Measurements from ENCODE around the gene DOCK4.

Gene DOCK4

DNA sequence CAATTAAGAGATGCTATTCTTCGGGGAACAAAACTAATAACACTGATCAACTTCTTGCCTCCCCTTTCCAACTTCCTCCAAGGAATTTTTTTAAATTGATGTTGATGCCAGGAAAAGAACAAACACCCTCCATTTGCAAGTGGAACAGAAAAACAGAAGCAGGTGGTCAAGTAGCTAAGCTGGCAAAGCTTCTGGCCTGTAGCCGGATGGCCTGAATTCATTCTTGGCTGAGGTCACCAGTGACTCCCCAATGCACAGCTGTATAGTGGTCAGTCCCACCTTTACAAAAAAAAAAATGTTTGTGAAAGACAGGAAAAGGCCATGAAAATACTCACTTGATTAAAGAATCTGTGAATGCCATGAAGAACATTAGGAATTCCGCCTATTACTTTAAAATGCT lies 39.1 kb downstream of the DOCK4 start:
- TF ChIP-seq, protein P1, sequence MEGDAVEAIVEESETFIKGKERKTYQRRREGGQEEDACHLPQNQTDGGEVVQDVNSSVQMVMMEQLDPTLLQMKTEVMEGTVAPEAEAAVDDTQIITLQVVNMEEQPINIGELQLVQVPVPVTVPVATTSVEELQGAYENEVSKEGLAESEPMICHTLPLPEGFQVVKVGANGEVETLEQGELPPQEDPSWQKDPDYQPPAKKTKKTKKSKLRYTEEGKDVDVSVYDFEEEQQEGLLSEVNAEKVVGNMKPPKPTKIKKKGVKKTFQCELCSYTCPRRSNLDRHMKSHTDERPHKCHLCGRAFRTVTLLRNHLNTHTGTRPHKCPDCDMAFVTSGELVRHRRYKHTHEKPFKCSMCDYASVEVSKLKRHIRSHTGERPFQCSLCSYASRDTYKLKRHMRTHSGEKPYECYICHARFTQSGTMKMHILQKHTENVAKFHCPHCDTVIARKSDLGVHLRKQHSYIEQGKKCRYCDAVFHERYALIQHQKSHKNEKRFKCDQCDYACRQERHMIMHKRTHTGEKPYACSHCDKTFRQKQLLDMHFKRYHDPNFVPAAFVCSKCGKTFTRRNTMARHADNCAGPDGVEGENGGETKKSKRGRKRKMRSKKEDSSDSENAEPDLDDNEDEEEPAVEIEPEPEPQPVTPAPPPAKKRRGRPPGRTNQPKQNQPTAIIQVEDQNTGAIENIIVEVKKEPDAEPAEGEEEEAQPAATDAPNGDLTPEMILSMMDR (conservative IDR thresholded peaks at IDR 0.05) = no peak
- TF ChIP-seq ZFX (IDR thresholded peaks at IDR 0.05) = no peak
- no peak overlapping the region for H3K27ac ChIP-seq

DNA sequence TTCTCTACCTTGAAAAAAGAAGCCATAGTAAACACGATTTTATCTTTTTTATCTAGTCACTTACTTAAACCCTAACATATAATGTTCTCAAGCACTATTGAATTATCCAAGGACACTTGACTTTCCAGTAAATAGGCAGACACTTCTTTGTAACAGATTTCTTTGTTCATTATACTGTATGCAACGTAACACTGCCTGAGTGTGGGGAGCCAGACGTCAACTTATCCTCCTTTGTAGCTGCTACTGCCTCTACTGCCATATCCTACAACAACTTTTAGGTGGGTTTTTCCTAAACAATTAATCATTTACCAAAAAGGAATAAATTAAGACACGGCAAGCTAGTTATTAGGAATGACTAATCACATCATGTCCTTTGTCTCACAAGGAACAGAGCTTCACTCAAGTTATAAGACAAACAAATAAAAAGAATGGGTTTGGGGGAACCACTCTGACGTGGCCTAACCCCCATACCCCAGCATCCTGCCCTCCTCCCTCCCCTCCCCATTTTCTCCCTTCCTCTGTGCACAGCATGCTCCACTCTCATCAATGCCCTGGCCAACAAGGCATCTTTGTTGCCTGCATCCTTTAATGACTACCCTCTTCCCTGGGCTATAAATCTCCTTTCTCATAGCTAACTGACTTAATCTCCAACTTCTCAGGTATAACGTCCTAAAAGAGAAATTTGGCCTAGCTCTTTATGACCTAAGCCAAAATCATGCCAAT lies 43.3 kb downstream of the DOCK4 start:
- TF ChIP-seq, protein P1 (conservative IDR thresholded peaks at IDR 0.05) = no peak
- H3K27ac ChIP-seq = no peak overlapping the region

DNA sequence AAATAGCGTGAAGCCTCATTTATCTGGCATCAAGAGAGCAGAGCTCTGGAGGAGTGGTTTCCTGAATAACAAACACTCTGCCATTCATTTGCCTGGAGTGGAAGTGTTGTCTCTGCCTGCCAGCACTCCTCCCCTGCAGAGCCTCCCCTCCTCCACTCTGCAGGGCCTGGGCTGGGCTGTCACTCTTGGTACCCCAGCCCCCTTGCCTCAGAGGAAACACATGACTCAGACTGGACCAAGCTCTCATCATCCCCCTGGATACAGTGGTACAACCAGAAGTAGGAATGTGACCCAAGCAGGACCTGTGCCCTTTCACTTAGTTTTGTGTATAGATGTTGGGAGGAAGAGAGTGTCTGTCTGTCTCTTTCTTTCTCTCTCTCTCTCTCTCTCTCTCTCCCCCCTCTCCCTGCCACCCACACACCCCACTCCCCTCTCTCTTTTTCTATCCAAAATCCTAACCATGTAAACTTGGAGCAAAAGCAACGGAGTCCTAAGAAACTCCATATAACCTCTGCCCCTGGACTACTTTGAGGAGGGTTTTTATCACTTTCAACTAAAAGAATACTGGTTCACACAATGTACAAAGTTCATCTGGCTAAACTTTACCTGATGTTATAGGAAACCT lies 43.9 kb downstream of the DOCK4 start:
- H3K27ac ChIP-seq = no peak overlapping the region
- TF ChIP-seq, protein P1 (conservative IDR thresholded peaks at IDR 0.05) = no peak
- no peak for TF ChIP-seq ZFX (IDR thresholded peaks at IDR 0.05)

DNA sequence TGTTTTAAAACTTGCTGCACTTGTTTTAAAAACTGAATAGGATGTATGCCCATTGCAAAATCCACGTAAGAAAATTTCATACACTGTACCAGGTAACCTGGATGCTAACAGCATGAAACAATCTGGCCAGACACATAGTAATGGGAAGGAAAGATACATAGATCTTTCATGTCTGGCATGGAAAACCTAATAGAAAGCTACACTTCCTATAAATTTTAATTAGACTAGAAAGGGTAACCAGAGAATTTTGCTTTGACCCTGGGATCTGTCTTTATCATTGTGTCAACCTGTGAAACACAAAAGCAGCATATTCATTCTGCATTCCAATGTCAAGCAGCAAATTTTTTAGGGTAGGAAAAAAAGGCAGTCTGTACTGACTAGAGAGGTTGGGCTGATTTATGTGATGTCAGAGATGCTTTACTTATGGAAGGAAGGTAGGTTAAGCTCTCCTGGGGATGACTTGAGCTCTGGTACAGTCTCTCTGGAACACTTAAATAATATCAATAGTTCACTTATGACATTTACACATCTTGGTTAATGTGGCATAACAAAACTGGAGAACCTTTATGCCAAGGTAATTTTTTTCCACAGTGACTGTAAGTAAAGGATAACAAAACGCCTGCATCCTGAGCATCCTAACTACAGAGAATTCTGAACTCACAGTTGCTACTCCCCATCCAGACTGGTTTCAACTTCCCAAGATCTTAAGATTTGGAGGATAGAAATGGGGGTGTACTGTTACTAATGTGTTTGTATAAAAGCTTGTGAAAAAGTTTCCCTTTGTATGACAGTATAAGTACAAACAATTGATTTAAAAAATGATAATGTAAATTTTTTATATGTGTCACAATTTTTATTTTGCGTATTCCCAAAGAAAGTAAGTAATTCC lies 44.7 kb downstream of the DOCK4 start:
- TF ChIP-seq, protein P1 (conservative IDR thresholded peaks at IDR 0.05) = no peak
- TF ChIP-seq ZFX (IDR thresholded peaks at IDR 0.05) = no peak
- no peak overlapping the region for H3K27ac ChIP-seq

DNA sequence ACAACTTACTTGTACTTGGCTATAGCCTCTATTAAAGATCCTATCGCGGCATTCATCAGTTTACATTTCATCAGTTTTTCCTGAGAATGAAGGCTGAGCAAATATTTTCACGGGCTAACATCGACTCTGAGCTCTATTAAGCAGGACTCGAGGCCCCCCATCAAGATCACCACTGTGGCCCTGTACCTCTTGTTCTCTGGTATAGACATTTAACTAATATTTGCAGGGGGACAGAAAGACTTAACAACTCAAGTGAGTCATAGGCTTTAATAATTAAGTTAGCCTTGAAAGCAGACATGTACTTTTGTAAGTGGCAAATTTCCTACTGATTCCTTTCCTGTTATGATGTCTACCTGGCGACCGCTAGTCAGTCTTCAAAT lies 45.4 kb downstream of the DOCK4 start:
- no peak for TF ChIP-seq ZFX (IDR thresholded peaks at IDR 0.05)
- TF ChIP-seq, protein P1 (conservative IDR thresholded peaks at IDR 0.05) = no peak
- H3K27ac ChIP-seq = peak overlapping the region; percentile 49; the same call in 1 of the 2 replicates

DNA sequence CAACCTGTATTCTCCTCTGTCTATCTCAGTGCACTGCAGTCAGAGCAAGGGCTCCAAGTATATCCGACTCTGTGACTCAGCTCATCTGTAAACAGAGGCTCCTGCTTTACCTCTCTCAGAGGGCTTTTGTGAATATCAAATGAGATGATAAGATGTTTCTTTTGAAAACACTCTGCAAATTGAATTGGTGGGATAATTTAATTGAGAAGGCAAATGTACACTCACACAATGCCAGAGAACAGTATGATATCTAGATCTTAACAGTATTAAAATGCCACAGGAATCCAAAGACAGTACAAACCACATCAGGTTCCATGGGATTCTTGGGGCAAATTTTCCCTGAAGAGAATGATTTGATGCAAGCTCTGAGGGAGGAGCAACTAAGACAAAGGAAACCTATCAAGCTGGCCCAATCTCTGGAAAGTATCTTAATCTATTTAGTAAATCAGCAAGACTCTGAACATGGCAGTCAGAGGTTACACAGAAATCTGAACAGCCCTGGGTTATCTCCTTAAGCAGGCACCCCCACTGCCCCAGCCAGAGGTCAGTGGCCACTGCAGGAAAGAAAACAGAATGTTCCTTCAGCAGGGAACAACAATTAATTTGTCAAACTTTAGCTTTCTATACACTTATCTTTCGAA lies 45.9 kb downstream of the DOCK4 start:
- peak overlapping the region; percentile 49; the same call in 1 of the 2 replicates for H3K27ac ChIP-seq
- TF ChIP-seq, protein P1 (conservative IDR thresholded peaks at IDR 0.05) = no peak
- TF ChIP-seq ZFX (IDR thresholded peaks at IDR 0.05) = no peak

Data from C4-2B (cell line).